Activated naive CD4-positive, alpha-beta T cell treated with anti-CD3 and anti-CD28 coated beads, Interleukin-2, amount 50 U/mL, for 16 hours (primary cell): ENCODE measurements around the gene FAM162A.

Experiments used
- DNase-seq: peaks from one replicate; pipeline ENCODE4 v3.0.0-alpha.2; 2020

The FAM162A gene

GRCh38 chr3:122389197-122389596 lies 5.2 kb downstream of the FAM162A start:
- DNase-seq = no peak

DNA sequence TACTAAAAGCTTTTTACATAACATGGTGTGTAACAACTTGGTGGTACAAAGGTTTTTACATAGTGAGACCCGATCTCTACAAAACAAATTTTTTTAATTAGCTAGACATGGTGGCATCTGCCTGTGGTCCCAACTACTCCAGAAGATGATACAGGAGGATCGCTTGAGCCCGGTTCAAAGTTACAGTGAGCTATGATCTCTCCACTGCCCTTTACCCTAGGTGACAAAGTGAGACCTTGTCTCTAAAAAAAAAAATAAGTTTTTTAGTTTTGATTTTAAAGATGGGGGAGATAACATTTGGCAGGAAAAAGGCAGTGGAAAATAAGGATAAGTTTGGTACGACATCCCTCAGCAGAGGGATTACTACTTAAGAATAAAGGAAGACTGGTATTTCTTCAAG lies 5.9 kb downstream of the FAM162A start:
- no peak for DNase-seq

- no peak for DNase-seq
Measured at GRCh38 chr3:122390665-122391064, 6.7 kb downstream of the FAM162A start.

DNA sequence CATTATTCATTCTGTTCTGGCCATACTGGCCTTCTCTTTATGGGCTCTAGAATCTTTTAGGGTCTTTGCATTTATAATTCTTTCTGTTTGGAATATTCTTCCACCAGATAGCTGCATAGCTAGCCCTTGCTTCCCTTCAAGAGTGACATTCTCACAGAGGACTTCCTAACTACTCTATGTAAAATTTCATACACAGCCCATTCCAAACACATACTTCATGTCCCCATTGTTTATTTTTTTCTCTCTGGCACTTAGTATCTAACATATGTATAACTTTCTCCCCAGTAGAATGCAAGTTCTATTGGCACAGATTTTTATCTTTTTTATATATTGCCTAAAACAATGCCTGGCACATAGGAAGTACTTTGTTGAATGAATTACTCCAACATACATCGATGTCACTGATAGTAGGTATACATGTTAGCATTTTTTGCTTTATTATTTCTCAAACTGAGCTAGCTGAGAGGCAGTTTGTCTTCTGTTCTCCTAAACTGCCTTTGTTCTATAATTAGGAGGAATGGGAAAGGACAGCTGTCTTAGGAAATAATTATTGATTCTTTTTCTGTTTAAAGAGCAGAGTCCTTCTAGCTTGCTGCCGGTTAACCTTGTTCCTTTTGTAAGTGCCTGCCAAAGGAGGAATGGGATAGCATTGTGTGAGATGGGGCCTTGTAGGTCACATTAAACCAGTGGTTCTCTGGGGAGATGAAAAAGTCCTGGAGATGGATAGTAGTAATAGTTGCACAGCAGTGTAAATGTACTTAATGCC lies 7.9 kb downstream of the FAM162A start:
- no peak for DNase-seq

GRCh38 chr3:122392868-122393844 lies 9.2 kb downstream of the FAM162A start:
- DNase-seq = no peak

DNA sequence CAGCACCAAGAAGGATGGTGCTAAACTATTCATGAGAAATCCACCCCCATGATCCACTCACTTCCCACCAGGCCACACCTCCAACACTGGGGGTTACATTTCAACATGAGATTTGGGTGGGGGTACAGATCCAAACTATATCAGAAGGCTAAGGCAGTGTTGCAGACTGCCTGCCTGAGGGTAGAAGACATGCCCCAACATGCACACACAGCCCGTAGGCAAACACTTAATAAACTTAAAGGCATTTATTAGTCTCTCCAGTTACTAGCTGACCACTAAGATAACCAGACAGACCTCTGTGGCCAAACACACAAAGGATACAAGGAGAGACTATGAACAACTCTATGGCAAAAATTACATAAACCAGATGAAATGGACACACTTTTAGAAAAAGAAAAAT lies 10.2 kb downstream of the FAM162A start:
- no peak for DNase-seq

- DNase-seq = no peak
Measured at GRCh38 chr3:122395582-122395981, 11.6 kb downstream of the FAM162A start.

DNA sequence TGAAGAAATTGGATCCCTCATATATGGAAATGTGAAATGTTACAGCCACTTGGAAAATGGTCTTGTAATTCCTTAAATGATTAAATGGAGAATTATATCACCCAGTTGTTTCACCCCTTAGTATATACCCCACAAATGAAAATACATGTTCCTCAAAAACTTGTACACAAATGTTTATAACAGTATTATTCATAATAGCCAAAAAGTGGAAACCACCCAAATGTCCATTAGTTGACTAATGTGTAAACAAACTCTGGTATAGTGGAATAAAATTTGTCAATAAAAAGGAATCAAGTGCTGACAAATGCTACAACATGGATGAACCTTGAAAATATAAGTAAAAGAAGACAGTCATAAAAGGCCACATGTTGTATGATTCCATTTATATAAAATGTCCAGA lies 12.5 kb downstream of the FAM162A start:
- no peak for DNase-seq

GRCh38 chr3:122397201-122397600 lies 13.2 kb downstream of the FAM162A start:
- no peak for DNase-seq

- DNase-seq = no peak
Measured at GRCh38 chr3:122398920-122399319, 14.9 kb downstream of the FAM162A start.

DNA sequence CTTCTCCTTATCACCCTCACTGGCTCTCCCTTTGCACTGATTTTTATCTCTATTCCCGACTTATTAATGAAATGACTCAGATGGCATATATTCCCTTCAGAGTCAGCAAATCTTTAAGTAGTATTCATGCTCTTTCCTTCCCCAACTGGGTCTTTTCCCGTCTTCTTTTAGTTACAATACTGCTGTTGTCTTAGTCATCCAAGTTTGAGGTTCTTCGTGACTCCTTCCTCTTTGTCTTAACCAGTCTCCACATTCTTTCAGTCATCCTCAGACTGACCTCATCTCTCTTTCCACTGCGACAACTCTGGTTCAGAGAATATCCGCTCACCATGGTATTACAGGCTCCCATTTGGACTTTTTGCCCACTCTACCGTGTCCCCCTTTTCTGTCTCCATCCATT lies 19.5 kb downstream of the FAM162A start:
- no peak for DNase-seq

GRCh38 chr3:122405015-122405414 lies 21.0 kb downstream of the FAM162A start:
- DNase-seq = no peak

- no peak for DNase-seq
Measured at GRCh38 chr3:122406198-122406597, 22.2 kb downstream of the FAM162A start.

DNA sequence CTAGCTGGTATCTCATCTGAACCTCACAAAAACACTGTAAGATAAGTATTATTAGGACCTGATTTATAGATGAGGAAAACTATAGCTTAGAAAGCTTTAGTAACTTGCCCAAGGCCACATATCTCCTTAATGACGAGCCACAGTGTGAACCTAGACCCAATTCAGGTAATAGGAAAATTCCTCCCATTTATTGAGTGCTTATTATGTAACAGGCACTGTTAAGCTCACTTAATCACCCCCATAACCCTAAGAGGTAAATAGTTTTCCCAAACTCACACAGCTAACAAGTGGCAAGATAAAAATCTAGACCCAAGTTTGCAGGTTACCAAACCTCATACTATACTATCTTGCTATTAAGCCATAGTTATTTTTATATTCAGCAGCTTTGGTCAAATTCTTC lies 24.0 kb downstream of the FAM162A start:
- no peak for DNase-seq

DNA sequence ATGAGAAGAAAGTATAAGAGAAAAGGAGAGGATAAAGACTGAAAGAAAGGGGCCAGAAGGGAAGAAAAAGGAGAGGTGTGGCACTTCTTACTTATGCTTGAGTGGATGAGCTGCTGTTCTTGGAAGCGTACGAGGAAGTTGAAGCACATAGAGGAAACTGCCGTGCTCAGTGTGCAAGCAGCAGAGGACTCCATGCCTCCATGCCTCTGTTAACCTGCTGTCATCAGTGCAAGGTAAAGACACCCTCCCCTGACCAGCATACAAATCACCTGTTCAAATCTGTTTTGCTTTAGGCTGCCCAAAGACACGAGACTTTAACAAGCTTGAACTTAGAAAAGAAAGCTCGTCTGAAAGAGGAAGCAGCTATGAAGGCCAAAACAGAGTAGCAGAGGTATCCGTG lies 25.5 kb downstream of the FAM162A start:
- no peak for DNase-seq

- no peak for DNase-seq
Measured at GRCh38 chr3:122410111-122410510, 26.1 kb downstream of the FAM162A start.

GRCh38 chr3:122410639-122411038 lies 26.7 kb downstream of the FAM162A start:
- DNase-seq = no peak

GRCh38 chr3:122414391-122414790 lies 30.4 kb downstream of the FAM162A start:
- DNase-seq = no peak

DNA sequence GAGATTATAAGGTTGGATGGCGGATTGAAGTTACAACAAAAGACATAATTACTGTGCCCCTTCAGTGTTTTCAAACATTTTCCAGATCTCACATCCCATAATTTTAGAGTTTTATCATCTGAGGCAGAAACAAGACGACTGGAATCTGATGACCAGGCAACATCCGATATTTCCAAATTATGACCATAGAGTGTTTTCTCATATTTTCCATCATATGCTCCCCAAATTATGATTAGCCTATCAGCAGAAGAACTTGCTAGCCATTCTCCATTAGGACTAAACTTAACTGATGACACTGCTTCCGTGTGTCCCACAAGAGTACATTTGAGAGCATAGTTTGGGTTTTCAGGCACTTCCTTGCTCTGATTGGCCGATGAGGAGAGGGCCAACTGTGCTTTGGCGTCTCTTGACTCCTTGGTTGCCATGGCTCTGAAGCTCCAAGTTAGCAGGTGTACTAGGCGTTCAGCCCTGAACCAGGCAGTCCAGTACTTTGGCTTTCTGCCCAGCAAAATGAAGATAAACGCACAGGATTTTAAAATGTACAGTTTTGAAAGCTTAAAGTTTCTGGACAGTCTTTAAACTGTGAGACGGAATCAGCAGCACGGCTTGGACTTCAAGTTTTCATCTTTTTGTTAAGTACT lies 31.2 kb downstream of the FAM162A start:
- peak; percentile 29 for DNase-seq

DNA sequence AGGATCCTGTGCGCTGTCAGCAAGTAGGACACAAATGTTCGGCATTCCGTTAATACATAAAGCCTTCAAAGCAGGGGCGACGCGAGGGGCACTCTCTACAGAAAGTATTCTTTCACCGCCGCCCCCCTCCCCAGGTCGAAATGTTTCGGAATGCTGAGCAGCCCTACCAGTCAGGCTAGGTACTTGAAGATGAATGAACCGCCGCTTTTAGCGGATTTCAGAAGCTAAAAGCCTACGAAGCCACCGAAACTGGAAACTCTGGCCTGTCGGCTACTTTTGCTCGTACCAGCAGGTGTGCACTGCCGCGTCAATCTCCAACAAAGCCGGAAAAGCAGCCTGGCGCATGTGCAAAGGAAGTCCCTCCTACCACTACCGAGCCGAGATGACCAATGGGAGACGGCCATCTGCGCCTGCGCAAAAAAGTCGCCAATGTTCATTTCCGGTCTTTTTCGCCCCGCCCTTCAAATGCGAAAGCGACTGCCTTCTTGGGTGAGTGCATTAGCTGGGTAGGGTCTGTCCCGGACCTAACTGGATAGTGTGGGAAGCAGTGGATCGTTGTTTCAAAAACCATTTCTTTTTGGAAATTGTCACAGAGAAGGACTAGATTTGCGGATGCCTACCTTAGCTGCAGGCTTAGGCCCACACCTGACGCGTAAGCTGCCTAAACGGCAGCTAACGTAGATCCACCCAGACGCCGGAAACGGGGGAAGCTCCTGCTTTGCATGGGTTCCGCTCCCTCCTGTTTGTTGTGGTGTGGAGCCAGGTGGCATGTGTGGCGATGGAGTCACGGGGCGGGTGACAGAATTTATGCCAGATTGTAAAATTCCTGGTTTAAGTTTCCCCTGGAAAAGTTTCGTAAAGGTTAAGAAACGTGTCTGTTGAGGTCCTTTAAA lies 32.0 kb downstream of the FAM162A start, which contains the start of gene WDR5B:
Gene WDR5B (minus strand): TSS at position 301 of the 893 bp plus-strand sequence. CDS start 534 bp downstream, outside the sequence.
- peak; percentile 96 for DNase-seq

DNA sequence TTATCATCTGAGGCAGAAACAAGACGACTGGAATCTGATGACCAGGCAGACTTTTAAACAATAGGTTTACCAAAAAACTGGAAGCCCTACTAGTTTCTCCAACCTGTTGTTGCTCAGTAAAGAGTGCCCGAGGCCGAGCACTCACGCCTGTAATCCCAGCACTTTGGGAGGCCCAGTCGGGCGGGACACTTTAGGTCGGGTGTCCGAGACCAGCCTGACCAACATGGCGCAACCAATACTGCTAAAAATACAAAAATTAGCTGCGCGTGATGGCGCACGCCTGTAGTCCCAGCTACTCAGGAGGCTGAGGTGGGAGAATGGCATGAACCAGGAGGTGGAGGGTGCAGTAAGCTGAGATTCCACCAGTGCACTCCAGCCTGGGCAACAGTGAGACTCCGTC lies 33.0 kb downstream of the FAM162A start:
- no peak for DNase-seq

- DNase-seq = no peak
Measured at GRCh38 chr3:122421101-122421500, 37.1 kb downstream of the FAM162A start.
